K562 (cell line): Measurements from ENCODE around the gene ARHGAP24.

ENCODE experiments used
- HMGN3 ChIP-seq: IDR thresholded peaks from 2 replicates; pipeline ENCODE4 v1.6.1; 2011; ENCODE audit warnings: borderline replicate concordance, low read depth, mild to moderate bottlenecking, mixed read lengths, low read length; ENCODE audit not compliant: insufficient read length; ENCODE audit errors: extremely low read depth
- JUN ChIP-seq, 2 experiments: sonication (generic) in 1 of 2; formaldehyde crosslinking in 1 of 2; IDR thresholded peaks; 2 replicates each; pipeline versions ENCODE4 v1.6.1 to v1.8.0; 2012 to 2022; ENCODE audit warnings: borderline replicate concordance in 2 of 2, mild to moderate bottlenecking in 2 of 2, improper control_type of control experiment in 1 of 2, low read depth in 1 of 2, low read length in 1 of 2, missing genetic modification reagents in 1 of 2
- JUND ChIP-seq, 2 experiments: IDR thresholded peaks; 2 replicates in 1 of 2; 3 replicates in 1 of 2; pipeline ENCODE4 v1.6.1; 2011; ENCODE audit warnings: borderline replicate concordance in 2 of 2, low read depth in 2 of 2, low read length in 2 of 2, improper control_type of control experiment in 1 of 2, missing biosample characterization in 1 of 2, missing genetic modification characterization in 1 of 2, missing genetic modification reagents in 1 of 2
- MAFF ChIP-seq: IDR thresholded peaks from 2 replicates; pipeline ENCODE4 v1.6.1; 2012; ENCODE audit warnings: low read length, improper control_type of control experiment
- MAZ ChIP-seq, 2 experiments: fragments of 450-650 bp in 1 of 2; sonication (generic) in 1 of 2; formaldehyde crosslinking; IDR thresholded peaks in 1 of 2; conservative IDR thresholded peaks in 1 of 2; 2 replicates each; pipeline versions ENCODE4 v1.4.0 to v1.5.0; 2020; ENCODE audit warnings: mild to moderate bottlenecking in 1 of 2, missing genetic modification reagents in 1 of 2
- MED1 ChIP-seq: sonication (generic); formaldehyde crosslinking; IDR thresholded peaks from 2 replicates; pipeline ENCODE4 v1.8.1; 2023; ENCODE audit warnings: missing genetic modification reagents, borderline replicate concordance
- MYC ChIP-seq, 2 experiments: fragments of 250-450 bp in 1 of 2; sonication (Bioruptor Pico) in 1 of 2; IDR thresholded peaks; 2 replicates each; pipeline versions ENCODE4 v1.5.1 to v1.6.1; 2012 to 2021; ENCODE audit warnings: low read depth in 2 of 2, borderline replicate concordance in 1 of 2, improper control_type of control experiment in 1 of 2, low read length in 1 of 2, mild to moderate bottlenecking in 1 of 2, moderate library complexity in 1 of 2
- SUPT5H ChIP-seq: fragments of 450-650 bp; IDR thresholded peaks from 2 replicates; pipeline ENCODE4 v1.6.1; 2016
- ZNF384 ChIP-seq: IDR thresholded peaks from 2 replicates; pipeline ENCODE4 v1.6.1; 2012; ENCODE audit warnings: low read depth, low read length, improper control_type of control experiment
- TF ChIP-seq, protein P1 (sequence below): fragments of 450-650 bp; formaldehyde crosslinking; IDR thresholded peaks from 2 replicates; pipeline ENCODE4 v1.4.0; 2022; ENCODE audit warnings: missing genetic modification characterization
- TF ChIP-seq, protein P2 (sequence below), 3 experiments: IDR thresholded peaks in 2 of 3; conservative IDR thresholded peaks in 1 of 3; 2 replicates each; pipeline ENCODE4 v1.5.1; 2011 to 2012; ENCODE audit warnings: low read length in 3 of 3, mild to moderate bottlenecking in 3 of 3, control low read depth in 2 of 3, improper control_type of control experiment in 1 of 3, inconsistent platforms in 1 of 3, low read depth in 1 of 3, mixed read lengths in 1 of 3, moderate library complexity in 1 of 3; ENCODE audit not compliant: insufficient read depth in 2 of 3
- TF ChIP-seq, protein P3 (sequence below): sonication (generic); formaldehyde crosslinking; IDR thresholded peaks from 2 replicates; pipeline ENCODE4 v1.8.0; 2023; ENCODE audit warnings: mild to moderate bottlenecking, missing genetic modification reagents
- TF ChIP-seq, protein P4 (sequence below): fragments of 250-450 bp; sonication (Bioruptor Pico); IDR thresholded peaks from 2 replicates; pipeline ENCODE4 v1.8.0; 2021; ENCODE audit warnings: borderline replicate concordance, mild to moderate bottlenecking, moderate library complexity; ENCODE audit not compliant: poor library complexity, severe bottlenecking
- TF ChIP-seq, protein P5 (sequence below): fragments of 450-650 bp; formaldehyde crosslinking; conservative IDR thresholded peaks from 2 replicates; pipeline ENCODE4 v1.4.0; 2022; ENCODE audit warnings: mild to moderate bottlenecking, missing genetic modification characterization

DNA sequence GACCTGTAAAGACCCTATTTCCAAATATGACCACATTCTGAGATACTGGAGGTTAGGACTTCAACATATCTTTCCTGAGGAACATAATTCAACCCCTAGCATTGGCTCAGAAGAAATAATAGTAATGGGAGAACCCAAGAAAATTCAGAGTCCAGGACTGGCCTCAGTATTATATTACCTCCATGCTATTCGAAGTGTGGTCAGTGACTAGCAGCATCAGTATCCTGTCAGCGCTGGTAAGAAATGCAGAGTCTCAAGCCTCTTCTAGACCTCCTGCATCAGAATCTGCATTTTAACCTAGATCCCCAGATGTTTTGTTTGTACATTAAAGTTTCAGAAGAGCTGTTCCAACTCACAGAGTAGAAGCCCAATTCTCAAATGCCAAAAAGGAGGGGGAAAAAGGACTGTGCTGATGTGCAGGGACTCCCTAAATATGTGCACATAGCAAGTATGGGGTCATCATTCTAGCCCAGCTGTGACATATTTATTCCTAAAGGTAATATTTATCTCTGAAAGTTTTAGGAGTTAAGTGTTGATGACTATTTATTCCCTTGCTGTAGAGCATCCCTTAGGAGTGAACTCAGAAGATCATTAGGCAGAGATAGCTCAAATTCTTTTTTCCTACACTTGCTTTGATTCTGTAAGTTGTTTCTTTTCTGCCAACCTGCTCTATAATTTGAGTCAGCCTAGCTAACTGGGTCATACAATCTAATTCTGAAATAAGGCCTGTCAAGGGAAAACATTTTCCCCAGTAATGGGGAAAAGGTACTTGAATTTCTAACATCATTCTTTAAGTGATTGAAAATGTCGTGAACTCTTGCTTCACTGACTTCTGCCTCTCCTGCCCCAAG, 361.9 kb downstream of the ARHGAP24 start:
- TF ChIP-seq, protein P1, sequence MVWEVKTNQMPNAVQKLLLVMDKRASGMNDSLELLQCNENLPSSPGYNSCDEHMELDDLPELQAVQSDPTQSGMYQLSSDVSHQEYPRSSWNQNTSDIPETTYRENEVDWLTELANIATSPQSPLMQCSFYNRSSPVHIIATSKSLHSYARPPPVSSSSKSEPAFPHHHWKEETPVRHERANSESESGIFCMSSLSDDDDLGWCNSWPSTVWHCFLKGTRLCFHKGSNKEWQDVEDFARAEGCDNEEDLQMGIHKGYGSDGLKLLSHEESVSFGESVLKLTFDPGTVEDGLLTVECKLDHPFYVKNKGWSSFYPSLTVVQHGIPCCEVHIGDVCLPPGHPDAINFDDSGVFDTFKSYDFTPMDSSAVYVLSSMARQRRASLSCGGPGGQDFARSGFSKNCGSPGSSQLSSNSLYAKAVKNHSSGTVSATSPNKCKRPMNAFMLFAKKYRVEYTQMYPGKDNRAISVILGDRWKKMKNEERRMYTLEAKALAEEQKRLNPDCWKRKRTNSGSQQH (CRISPR knock-in tag) = no peak
- TF ChIP-seq, protein P2, sequence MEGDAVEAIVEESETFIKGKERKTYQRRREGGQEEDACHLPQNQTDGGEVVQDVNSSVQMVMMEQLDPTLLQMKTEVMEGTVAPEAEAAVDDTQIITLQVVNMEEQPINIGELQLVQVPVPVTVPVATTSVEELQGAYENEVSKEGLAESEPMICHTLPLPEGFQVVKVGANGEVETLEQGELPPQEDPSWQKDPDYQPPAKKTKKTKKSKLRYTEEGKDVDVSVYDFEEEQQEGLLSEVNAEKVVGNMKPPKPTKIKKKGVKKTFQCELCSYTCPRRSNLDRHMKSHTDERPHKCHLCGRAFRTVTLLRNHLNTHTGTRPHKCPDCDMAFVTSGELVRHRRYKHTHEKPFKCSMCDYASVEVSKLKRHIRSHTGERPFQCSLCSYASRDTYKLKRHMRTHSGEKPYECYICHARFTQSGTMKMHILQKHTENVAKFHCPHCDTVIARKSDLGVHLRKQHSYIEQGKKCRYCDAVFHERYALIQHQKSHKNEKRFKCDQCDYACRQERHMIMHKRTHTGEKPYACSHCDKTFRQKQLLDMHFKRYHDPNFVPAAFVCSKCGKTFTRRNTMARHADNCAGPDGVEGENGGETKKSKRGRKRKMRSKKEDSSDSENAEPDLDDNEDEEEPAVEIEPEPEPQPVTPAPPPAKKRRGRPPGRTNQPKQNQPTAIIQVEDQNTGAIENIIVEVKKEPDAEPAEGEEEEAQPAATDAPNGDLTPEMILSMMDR (IDR thresholded peaks at IDR 0.05 in 2 of 3, conservative IDR thresholded peaks at IDR 0.05 in 1 of 3; ENCODE audit: insufficient read depth in 2 of 3, low read depth in 1 of 3, low read length in 3 of 3) = no peak
- no peak for TF ChIP-seq MYC (IDR thresholded peaks at IDR 0.05; ENCODE audit: low read depth, low read length)
- no peak for TF ChIP-seq MYC (CRISPR knock-in tag; IDR thresholded peaks at IDR 0.05; ENCODE audit: borderline replicate concordance, low read depth)
- no peak for TF ChIP-seq MAZ (CRISPR knock-in tag; conservative IDR thresholded peaks at IDR 0.05 in 1 of 2, IDR thresholded peaks at IDR 0.05 in 1 of 2)
- TF ChIP-seq, protein P3, sequence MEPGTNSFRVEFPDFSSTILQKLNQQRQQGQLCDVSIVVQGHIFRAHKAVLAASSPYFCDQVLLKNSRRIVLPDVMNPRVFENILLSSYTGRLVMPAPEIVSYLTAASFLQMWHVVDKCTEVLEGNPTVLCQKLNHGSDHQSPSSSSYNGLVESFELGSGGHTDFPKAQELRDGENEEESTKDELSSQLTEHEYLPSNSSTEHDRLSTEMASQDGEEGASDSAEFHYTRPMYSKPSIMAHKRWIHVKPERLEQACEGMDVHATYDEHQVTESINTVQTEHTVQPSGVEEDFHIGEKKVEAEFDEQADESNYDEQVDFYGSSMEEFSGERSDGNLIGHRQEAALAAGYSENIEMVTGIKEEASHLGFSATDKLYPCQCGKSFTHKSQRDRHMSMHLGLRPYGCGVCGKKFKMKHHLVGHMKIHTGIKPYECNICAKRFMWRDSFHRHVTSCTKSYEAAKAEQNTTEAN (CRISPR knock-in tag) = no peak
- TF ChIP-seq, protein P4, sequence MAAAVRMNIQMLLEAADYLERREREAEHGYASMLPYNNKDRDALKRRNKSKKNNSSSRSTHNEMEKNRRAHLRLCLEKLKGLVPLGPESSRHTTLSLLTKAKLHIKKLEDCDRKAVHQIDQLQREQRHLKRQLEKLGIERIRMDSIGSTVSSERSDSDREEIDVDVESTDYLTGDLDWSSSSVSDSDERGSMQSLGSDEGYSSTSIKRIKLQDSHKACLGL (CRISPR knock-in tag) = no peak
- no peak for TF ChIP-seq SUPT5H
- no peak for TF ChIP-seq MAFF
- TF ChIP-seq JUND (IDR thresholded peaks at IDR 0.05; ENCODE audit: borderline replicate concordance, low read depth, low read length) = no peak
- TF ChIP-seq JUND (tag; IDR thresholded peaks at IDR 0.05; ENCODE audit: borderline replicate concordance, low read depth, low read length) = no peak
- TF ChIP-seq MED1 (CRISPR knock-in tag) = no peak
- TF ChIP-seq HMGN3 = no peak
- no peak for TF ChIP-seq JUN (IDR thresholded peaks at IDR 0.05; ENCODE audit: borderline replicate concordance, low read depth, low read length)
- no peak for TF ChIP-seq JUN (CRISPR knock-in tag; IDR thresholded peaks at IDR 0.05; ENCODE audit: borderline replicate concordance)
- TF ChIP-seq ZNF384 = no peak
- TF ChIP-seq, protein P5, sequence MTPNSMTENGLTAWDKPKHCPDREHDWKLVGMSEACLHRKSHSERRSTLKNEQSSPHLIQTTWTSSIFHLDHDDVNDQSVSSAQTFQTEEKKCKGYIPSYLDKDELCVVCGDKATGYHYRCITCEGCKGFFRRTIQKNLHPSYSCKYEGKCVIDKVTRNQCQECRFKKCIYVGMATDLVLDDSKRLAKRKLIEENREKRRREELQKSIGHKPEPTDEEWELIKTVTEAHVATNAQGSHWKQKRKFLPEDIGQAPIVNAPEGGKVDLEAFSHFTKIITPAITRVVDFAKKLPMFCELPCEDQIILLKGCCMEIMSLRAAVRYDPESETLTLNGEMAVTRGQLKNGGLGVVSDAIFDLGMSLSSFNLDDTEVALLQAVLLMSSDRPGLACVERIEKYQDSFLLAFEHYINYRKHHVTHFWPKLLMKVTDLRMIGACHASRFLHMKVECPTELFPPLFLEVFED = no peak
